Purkinje cell (primary cell): Measurements from ENCODE around the gene GPR3. TPM values are rescaled to one million over a fixed set of nuclear protein-coding genes. Genes with fewer than 3 reads are reported as not detected.

Experiments used
- polyA plus RNA-seq: library from polyadenylated mRNA; unstranded; fragments of >200 nt; fragmentation: Nextera tagmentation; gene quantifications from 2 replicates; pipeline ENCODE4 v1.2.1, GENCODE V29; 2014

Gene GPR3
- polyA plus RNA-seq = 0.14 and 0.19 TPM in 2 replicates

GRCh38 chr1:27392096-27392777, at the start of gene GPR3:
Gene GPR3, plus strand, starts transcription at chr1:27392622. Its CDS starts 1,177 bp downstream, at chr1:27393799.

GRCh38 chr1:27366411-27367159, 25.8 kb upstream of the GPR3 start, which contains the start of gene MAP3K6:
Gene MAP3K6, minus strand, starts transcription at chr1:27366961. Its CDS starts 364 bp downstream, at chr1:27366597.

GRCh38 chr1:27374362-27375086, 17.9 kb upstream of the GPR3 start, which contains the start of gene FCN3:
Gene FCN3, minus strand, starts transcription at chr1:27374824. Its CDS starts 6 bp downstream, at chr1:27374818.

GRCh38 chr1:27383039-27383605, 9.3 kb upstream of the GPR3 start, which contains the start of gene CD164L2:
Gene CD164L2, minus strand, starts transcription at chr1:27383333. Its CDS starts 94 bp downstream, at chr1:27383239.

Other genes with a start within 250 kb of the GPR3 start
- gene SLC9A1, start 237.5 kb upstream of the GPR3 start, polyA plus RNA-seq = 10.8 and 12.2 TPM in 2 replicates
- gene WDTC1, start 158.0 kb upstream of the GPR3 start, polyA plus RNA-seq = 0.42 and 0.67 TPM in 2 replicates
- gene TMEM222, start 70.5 kb upstream of the GPR3 start, polyA plus RNA-seq = 6.8 and 16.0 TPM in 2 replicates
- gene SYTL1, start 50.6 kb upstream of the GPR3 start, polyA plus RNA-seq = not detected in 2 replicates
- gene MAP3K6, start 25.7 kb upstream of the GPR3 start, polyA plus RNA-seq = 2.5 TPM in 1 of 2 replicates, not detected in the other
- not detected in 2 replicates for gene FCN3, start 17.8 kb upstream of the GPR3 start, polyA plus RNA-seq
- not detected in 2 replicates for gene CD164L2, start 9.3 kb upstream of the GPR3 start, polyA plus RNA-seq
- 3.1 and 3.3 TPM in 2 replicates for gene WASF2, start 97.5 kb downstream of the GPR3 start, polyA plus RNA-seq
- 0.69 and 0.91 TPM in 2 replicates for gene AHDC1, start 211.5 kb downstream of the GPR3 start, polyA plus RNA-seq
- gene FGR, start 242.6 kb downstream of the GPR3 start, polyA plus RNA-seq = 1.0 TPM in 1 of 2 replicates, not detected in the other